Stomach (tissue), 9 donors: ENCODE measurements around the gene TBCD. TPM values are rescaled to one million over a fixed set of nuclear protein-coding genes. Genes with fewer than 3 reads are reported as not detected.
"Not testable (repeated sequence)": the region's sequence is repeated elsewhere in the genome, so short reads cannot be mapped to it uniquely, and the experiment has no call there.

Experiments
- DNase-seq, 2 donors: peaks; one replicate each; pipeline versions ENCODE4 v3.0.0 to v3.0.0-alpha.2; 2013 to 2019
- H3K27ac ChIP-seq, 5 donors: fragments of 200-600 bp in 4 of 5; sonication (generic) in 4 of 5; one replicate each; pipeline ENCODE4 v1.5.1; 2013 to 2019; ENCODE audit warnings: mild to moderate bottlenecking in 1 of 5, moderate library complexity in 1 of 5
- H3K27me3 ChIP-seq, 3 donors: fragments of 200-600 bp; sonication (generic); one replicate each; pipeline ENCODE4 v1.5.1; 2017 to 2019; ENCODE audit warnings: mixed run types in 1 of 3
- H3K36me3 ChIP-seq, 4 donors: fragments of 200-600 bp; sonication (generic); 1 replicate in 3 of 4; 2 replicates in 1 of 4; pipeline ENCODE4 v1.5.1; 2016 to 2019
- H3K4me1 ChIP-seq, 4 donors: fragments of 200-600 bp; sonication (generic); one replicate each; pipeline ENCODE4 v1.5.1; 2016 to 2019
- H3K4me3 ChIP-seq, 4 donors: fragments of 200-600 bp; sonication (generic) in 3 of 4; one replicate each; pipeline ENCODE4 v1.5.1; 2016 to 2019; ENCODE audit warnings: mild to moderate bottlenecking in 1 of 4
- H3K9me3 ChIP-seq, 4 donors: fragments of 200-600 bp; sonication (generic); one replicate each; pipeline ENCODE4 v1.5.1; 2016 to 2019
- CTCF ChIP-seq, 7 experiments: fragments of 450-650 bp in 4 of 7; fragments of 200-600 bp in 3 of 7; sonication (generic) in 3 of 7; IDR thresholded peaks; one replicate each; pipeline ENCODE4 v1.5.1; 2016 to 2019; ENCODE audit warnings: antibody characterized with exemption in 7 of 7, control low read depth in 2 of 7, mild to moderate bottlenecking in 1 of 7
- EP300 ChIP-seq: sonication (generic); formaldehyde crosslinking; IDR thresholded peaks from one replicate; pipeline ENCODE4 v1.6.1; 2017; ENCODE audit warnings: antibody characterized with exemption
- POLR2A ChIP-seq, 4 donors: fragments of 450-650 bp; IDR thresholded peaks; one replicate each; pipeline ENCODE4 v1.6.1; 2016; ENCODE audit warnings: antibody characterized with exemption in 4 of 4, control low read depth in 2 of 4, mild to moderate bottlenecking in 1 of 4, moderate library complexity in 1 of 4
- POLR2AphosphoS5 ChIP-seq, 3 donors: sonication (generic); formaldehyde crosslinking; IDR thresholded peaks; one replicate each; pipeline ENCODE4 v1.6.1; 2016; ENCODE audit warnings: antibody characterized with exemption in 3 of 3
- WGBS, 5 donors: extraction: QIAGEN DNeasy Blood & Tissue Kit in 3 of 5; methylation state at CpG; one replicate each; pipeline versions ENCODE4 v1.1.5 to v1.1.7; 2013 to 2018; 5-methylcytosine and 5-hydroxymethylcytosine counted together
- intact Hi-C: fragments of 100-400 bp; cut with DNase I; formaldehyde crosslinking; loops from one replicate; pipeline ENCODE4 v1.15.1; 2023; ENCODE audit warnings: low total_unique reads
- polyA plus RNA-seq, 3 donors: library from polyadenylated mRNA; stranded (reverse); fragments of 200-250 nt; gene quantifications; one replicate each; pipeline ENCODE4 v1.2.3, GENCODE V29; 2013
- total RNA-seq, 5 donors: library from RNA; depleted of rRNA; stranded (reverse); fragments of >200 nt; gene quantifications; one replicate each; pipeline versions ENCODE4 v1.1.0 to v1.2.3, GENCODE V29; 2014 to 2016
- donor health status: healthy with polysubstance abuse.
- donor health status: Bipolar disorder and iron deficiency.
- donor health status: healthy.

The TBCD gene
- total and polyA plus RNA-seq, 8 donors: 51.2 to 155 (median 101) TPM

- intact Hi-C loops: no loop called here
- TF ChIP-seq EP300: no peak
- no peak for TF ChIP-seq CTCF (IDR thresholded peaks at IDR 0.05)
- no peak for TF ChIP-seq POLR2AphosphoS5 (IDR thresholded peaks at IDR 0.05)
- TF ChIP-seq POLR2A (IDR thresholded peaks at IDR 0.05): no peak
- Histone ChIP-seq H3K36me3 (peaks cover 11 to 53% (median 32%) of the 10 kb centered on the region in 4 donors), H3K9me3 (peaks cover 0 to 20% (median 4%) of the 10 kb centered on the region in 4 donors), H3K4me3 (peak overlapping the region; percentile 65 to 83 (median 74)), H3K4me1 (peaks cover 22 to 37% (median 35%) of the 10 kb centered on the region in 4 donors), H3K27ac (peak overlapping the region in 4 of 5 donors; percentile 81 to 92 (median 84)), H3K27me3 (no peaks in the 10 kb centered on the region)
- no peak for DNase-seq
- WGBS, 5 donors: 67 to 78% (median 77%) methylated on average over 11 to 18 of the region's 18 CpGs
Observed at GRCh38 chr17:82736511-82737185, 15.2 kb upstream of the TBCD start.

GRCh38 chr17:82737967-82738877, 13.6 kb upstream of the TBCD start:
- Histone ChIP-seq H3K27ac (peak overlapping the region in 3 of 5 donors; percentile 23 to 92 (median 33)), H3K9me3 (peaks cover 0 to 17% (median 4%) of the 10 kb centered on the region in 4 donors), H3K4me1 (peaks cover 22 to 37% (median 35%) of the 10 kb centered on the region in 4 donors), H3K36me3 (peaks cover 23 to 53% (median 41%) of the 10 kb centered on the region in 4 donors), H3K27me3 (no peaks in the 10 kb centered on the region), H3K4me3 (no peak overlapping the region)
- intact Hi-C loops: no loop called here
- WGBS, 5 donors: 42 to 61% (median 49%) methylated on average over 15 to 26 of the region's 26 CpGs
- TF ChIP-seq POLR2A (IDR thresholded peaks at IDR 0.05): no peak
- DNase-seq: peak; percentile 64 to 75

- no peak overlapping the region for H3K4me3 ChIP-seq
- peaks cover 0 to 17% (median 4%) of the 10 kb centered on the region in 4 donors for H3K9me3 ChIP-seq
- peaks cover 23 to 64% (median 42%) of the 10 kb centered on the region in 4 donors for H3K36me3 ChIP-seq
- H3K27me3 ChIP-seq: no peaks in the 10 kb centered on the region
- 89 to 99% (median 97%) methylated on average over 9 to 10 of the region's 10 CpGs for WGBS, 5 donors
- intact Hi-C loops: no loop called here
- no peak overlapping the region for H3K27ac ChIP-seq
- peaks cover 13 to 24% (median 21%) of the 10 kb centered on the region in 4 donors for H3K4me1 ChIP-seq
- DNase-seq: no peak
- TF ChIP-seq POLR2A (IDR thresholded peaks at IDR 0.05): no peak
- TF ChIP-seq EP300: no peak
- TF ChIP-seq POLR2AphosphoS5 (IDR thresholded peaks at IDR 0.05): no peak
- TF ChIP-seq CTCF (IDR thresholded peaks at IDR 0.05): no peak
Observed at GRCh38 chr17:82740906-82741759, 10.7 kb upstream of the TBCD start.

GRCh38 chr17:82743344-82744219, 8.3 kb upstream of the TBCD start:
- no peaks in the 10 kb centered on the region for H3K4me1 ChIP-seq
- no peaks in the 10 kb centered on the region for H3K27me3 ChIP-seq
- H3K36me3 ChIP-seq: peaks cover 23 to 59% (median 42%) of the 10 kb centered on the region in 4 donors
- 91 to 94% (median 91%) methylated on average over 11 to 16 of the region's 16 CpGs for WGBS, 5 donors
- peaks cover 0 to 17% (median 4%) of the 10 kb centered on the region in 4 donors for H3K9me3 ChIP-seq
- TF ChIP-seq EP300 (no peak), POLR2A (IDR thresholded peaks at IDR 0.05) (no peak), CTCF (IDR thresholded peaks at IDR 0.05) (no peak), POLR2AphosphoS5 (IDR thresholded peaks at IDR 0.05) (no peak)
- DNase-seq: no peak
- no peak overlapping the region for H3K4me3 ChIP-seq
- intact Hi-C loops: no loop called here
- H3K27ac ChIP-seq: no peak overlapping the region

GRCh38 chr17:82744736-82745135, 7.1 kb upstream of the TBCD start:
- intact Hi-C loops, H3K27ac ChIP-seq, H3K4me1 ChIP-seq, H3K4me3 ChIP-seq, H3K27me3 ChIP-seq, DNase-seq: not testable (repeated sequence)
- H3K36me3 ChIP-seq: peaks cover 23 to 56% (median 39%) of the 10 kb centered on the region in 4 donors
- 56 to 68% (median 66%) methylated on average over 7 of the region's 7 CpGs for WGBS, 5 donors
- H3K9me3 ChIP-seq: peaks cover 0 to 17% (median 4%) of the 10 kb centered on the region in 4 donors
